ENCODE data around the gene ARHGAP19.

DNA sequence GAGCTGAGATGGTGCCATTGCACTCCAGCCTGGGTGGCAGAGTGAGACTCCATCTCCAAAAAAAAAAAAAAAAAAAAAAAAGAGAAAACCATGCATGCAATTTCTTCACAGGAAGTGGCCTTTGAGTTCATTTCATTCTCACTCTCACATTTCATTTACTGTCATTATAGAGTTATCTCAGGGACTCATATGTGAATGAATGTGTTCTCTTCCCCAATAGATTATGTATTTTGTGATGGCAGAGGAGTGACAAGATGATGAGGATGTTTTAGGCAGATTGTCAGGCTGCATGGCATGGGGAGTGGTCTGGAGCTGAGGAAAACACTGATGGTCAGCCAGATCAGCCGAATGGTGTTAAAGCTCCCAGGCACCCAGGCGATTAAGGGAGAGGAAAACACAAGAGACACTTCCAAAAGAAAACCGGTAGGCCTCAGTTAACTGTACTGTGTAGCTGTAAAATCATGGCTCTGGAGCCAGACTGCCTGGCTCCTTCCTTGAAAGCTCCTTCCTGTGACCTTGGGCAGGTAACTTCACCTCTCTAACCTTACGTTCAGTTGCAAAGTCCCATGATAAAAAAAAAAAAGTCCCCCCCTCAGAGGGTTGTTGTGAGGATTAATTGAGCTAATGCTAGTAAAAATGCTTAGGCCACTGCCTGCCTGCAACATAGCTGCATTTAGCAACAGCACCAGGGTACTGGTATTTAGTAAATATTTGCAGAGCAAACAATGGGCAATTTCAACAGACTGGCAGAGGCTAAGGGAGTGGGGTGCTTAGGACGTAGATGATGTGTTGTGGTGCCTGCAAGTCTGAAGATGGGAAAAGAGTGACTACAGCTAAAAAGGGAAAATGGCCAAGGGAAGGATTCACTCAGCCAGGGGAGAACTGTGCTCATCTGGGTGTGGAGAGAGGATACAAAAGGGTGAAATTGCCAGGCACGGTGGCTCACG is 35.2 kb upstream of the ARHGAP19 start:
- TF ChIP-seq CTCF (IDR thresholded peaks at IDR 0.05) (no peak), POLR2A (IDR thresholded peaks at IDR 0.05) (no peak)

All from esophagus squamous epithelium (tissue), 4 donors.